ENCODE measurements around the gene NELL2.

DNA sequence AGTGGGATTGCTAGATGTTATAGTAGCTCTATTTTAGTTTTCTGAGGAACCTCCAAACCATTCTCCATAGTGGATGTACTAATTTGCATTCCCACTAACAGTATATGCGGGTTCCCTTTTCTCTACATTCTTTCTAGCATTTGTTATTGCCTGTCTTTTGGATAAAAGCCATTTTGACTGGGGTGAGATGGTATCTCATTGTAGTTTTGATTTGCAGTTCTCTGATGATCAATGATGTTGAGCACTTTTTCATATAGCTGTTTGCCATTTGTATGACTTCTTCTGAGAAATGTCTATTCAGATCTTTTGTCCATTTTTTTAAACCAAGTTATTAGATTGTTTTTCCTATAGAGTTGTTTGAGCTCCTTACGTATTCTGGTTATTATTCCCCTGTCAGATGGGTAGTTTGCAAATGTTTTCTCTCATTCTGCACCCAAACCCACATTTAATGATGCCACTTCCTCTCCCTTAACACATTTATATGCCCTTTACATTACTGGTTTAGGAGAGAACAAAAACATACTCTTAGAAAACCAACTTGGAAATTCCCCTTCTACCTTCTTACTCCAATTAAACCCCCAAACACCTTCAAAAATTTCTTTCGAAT, 48.2 kb downstream of the NELL2 start:
- no peak for TF ChIP-seq EZH2 (IDR thresholded peaks at IDR 0.05; ENCODE audit: borderline replicate concordance, low read depth, low read length, poor library complexity, severe bottlenecking)
- TF ChIP-seq, protein P1, sequence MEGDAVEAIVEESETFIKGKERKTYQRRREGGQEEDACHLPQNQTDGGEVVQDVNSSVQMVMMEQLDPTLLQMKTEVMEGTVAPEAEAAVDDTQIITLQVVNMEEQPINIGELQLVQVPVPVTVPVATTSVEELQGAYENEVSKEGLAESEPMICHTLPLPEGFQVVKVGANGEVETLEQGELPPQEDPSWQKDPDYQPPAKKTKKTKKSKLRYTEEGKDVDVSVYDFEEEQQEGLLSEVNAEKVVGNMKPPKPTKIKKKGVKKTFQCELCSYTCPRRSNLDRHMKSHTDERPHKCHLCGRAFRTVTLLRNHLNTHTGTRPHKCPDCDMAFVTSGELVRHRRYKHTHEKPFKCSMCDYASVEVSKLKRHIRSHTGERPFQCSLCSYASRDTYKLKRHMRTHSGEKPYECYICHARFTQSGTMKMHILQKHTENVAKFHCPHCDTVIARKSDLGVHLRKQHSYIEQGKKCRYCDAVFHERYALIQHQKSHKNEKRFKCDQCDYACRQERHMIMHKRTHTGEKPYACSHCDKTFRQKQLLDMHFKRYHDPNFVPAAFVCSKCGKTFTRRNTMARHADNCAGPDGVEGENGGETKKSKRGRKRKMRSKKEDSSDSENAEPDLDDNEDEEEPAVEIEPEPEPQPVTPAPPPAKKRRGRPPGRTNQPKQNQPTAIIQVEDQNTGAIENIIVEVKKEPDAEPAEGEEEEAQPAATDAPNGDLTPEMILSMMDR (conservative IDR thresholded peaks at IDR 0.05; ENCODE audit: low read depth, low read length), result no peak

All from A673 (cell line).